Activated CD8-positive, alpha-beta memory T cell treated with anti-CD3 and anti-CD28 coated beads, Interleukin-2, amount 10 ng/mL, durations not matched to agents 7 days and 5 days (primary cell): ENCODE results near the gene MOCS2. TPM values are rescaled to one million over a fixed set of nuclear protein-coding genes. Genes with fewer than 3 reads are reported as not detected.
A peak's percentile ranks its signal among the peaks of the same experiment; 100 is the strongest.

Experiments used
- ATAC-seq: fragments of 150-1000 bp; cut with Tn5 transposase; one replicate; pipeline ENCODE4 v1.10.0; 2021; ENCODE audit warnings: moderate library complexity
- CTCF ChIA-PET: fragments of 350-600 bp; sonication (Branson Sonifier 250); formaldehyde crosslinking; loops from one replicate; lab custom pipeline; 2021; ENCODE audit warnings: antibody characterized with exemption; lab: Charles Lee
- DNase-seq: peaks from one replicate; pipeline ENCODE4 v3.0.0-alpha.2; 2020
- H3K27ac Mint-ChIP-seq: one replicate; pipeline ENCODE4 v1.8.0; 2021; ENCODE audit warnings: mild to moderate bottlenecking, mixed read lengths
- H3K27me3 Mint-ChIP-seq: one replicate; pipeline ENCODE4 v1.8.0; 2021; ENCODE audit warnings: mixed read lengths
- H3K36me3 Mint-ChIP-seq: one replicate; pipeline ENCODE4 v1.8.0; 2021; ENCODE audit warnings: mild to moderate bottlenecking, mixed read lengths
- H3K4me1 Mint-ChIP-seq: one replicate; pipeline ENCODE4 v1.8.0; 2021; ENCODE audit warnings: mixed read lengths
- H3K4me3 Mint-ChIP-seq: one replicate; pipeline ENCODE4 v1.8.0; 2021; ENCODE audit warnings: mild to moderate bottlenecking, moderate library complexity, mixed read lengths
- H3K9me3 Mint-ChIP-seq: one replicate; pipeline ENCODE4 v1.8.0; 2022; ENCODE audit warnings: low read depth, mixed read lengths
- total RNA-seq, 2 experiments: library from RNA; stranded (reverse); gene quantifications; one replicate each; pipeline ENCODE4 v1.2.3, GENCODE V29; 2021

The MOCS2 gene, protein sequence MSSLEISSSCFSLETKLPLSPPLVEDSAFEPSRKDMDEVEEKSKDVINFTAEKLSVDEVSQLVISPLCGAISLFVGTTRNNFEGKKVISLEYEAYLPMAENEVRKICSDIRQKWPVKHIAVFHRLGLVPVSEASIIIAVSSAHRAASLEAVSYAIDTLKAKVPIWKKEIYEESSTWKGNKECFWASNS
- 10 to 100 TPM; 28.2 to 31.6 TPM for total RNA-seq

DNA sequence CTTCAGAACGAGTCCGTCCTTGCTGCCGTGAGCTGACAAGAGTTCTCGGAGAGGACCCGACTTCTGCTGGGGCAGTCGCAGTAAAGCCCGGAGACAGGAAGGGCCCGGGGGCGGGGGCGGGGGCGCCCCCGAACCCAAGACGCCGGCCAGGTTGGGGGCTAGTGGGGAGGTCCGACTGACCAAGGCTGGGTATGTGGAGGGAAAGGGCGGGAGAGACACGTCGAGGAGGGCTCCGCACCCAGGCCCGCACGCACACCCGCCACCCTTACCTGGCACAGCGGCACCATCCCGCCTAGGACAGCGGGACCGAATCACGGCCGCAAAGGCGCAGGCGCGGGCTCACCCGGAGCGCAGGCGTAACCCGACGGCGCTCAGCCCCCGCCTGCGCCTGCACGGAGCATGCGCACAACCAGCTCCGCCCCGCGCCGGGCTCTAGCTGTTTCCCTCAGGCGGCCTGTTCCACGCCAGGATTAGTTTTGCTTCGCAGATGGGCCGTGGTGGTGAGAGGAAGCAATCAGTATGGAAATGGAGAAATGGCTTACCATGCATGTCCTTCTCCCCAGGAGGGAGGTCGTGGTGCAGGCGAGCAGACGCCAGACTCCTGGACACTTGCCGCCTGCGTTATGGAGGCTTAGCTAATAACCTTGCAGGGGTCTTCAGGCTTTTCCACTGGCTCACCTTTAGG is at the start of gene MOCS2:
MOCS2 (minus strand) TSS at position 315 of the 685 bp plus-strand sequence. CDS start 2,583 bp downstream, outside the sequence.
- DNase-seq (peak; percentile 93), ATAC-seq (peak; percentile 99)
- Mint-ChIP-seq H3K4me1 (peaks cover 48% of the 10 kb centered on the region), H3K27ac (peak within 1 kb of the TSS; percentile 89), H3K27me3 (no peaks in the 10 kb centered on the region), H3K4me3 (peak within 1 kb of the TSS; percentile 91), H3K36me3 (peaks cover 33% of the 10 kb centered on the region), H3K9me3 (no peaks in the 10 kb centered on the region)
- CTCF ChIA-PET = interaction anchor here (0.7 to 2.2 kb wide), 11 partner anchors 9 to 165 kb away, joined by 3 to 9 read pairs (median 5); no protein-coding TSS in a partner anchor

DNA sequence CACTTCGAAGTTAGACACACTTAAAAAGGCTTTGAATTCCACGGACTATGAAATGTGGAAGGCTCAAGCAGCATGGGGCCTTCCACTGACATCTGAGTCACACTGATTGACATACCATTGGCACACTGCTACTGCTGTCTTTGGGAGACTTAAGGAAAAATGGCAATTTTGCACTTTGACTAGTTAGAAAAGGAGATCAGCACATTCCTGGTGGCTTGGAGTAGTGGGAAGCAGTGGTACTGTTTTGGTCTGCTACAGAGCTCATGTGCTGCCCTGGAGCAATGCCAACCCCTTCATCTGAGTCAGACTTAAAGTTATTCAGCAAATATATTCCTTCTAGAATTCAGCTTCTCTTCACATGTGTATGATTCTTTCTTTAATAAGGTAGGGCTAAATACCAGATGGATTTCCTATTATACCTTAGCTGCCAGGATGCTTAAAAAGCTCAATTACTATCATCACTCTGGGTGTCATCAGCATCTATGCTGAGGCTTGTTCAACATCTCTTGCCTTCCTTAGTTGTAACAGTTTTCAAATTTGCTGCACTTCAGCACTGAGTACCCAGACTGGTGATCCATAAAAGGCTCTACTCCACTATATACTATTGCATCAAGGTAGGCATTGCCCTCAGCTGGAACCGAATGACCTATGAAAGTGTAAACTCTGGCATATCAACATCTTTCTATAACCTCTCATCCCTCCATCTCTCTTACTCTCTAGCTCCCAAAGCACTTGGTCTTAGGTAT is 42.3 kb upstream of the MOCS2 start:
- CTCF ChIA-PET = interaction anchor here (1.1 kb wide), 1 partner anchor 42 kb away, joined by 3 read pairs; the partner anchor contains the start of gene MOCS2
- Mint-ChIP-seq H3K27me3 (peaks cover 4% of the 10 kb centered on the region), H3K36me3 (no peaks in the 10 kb centered on the region), H3K4me3 (no peak overlapping the region), H3K27ac (no peak overlapping the region), H3K4me1 (no peaks in the 10 kb centered on the region), H3K9me3 (no peaks in the 10 kb centered on the region)
- no peak for DNase-seq
- ATAC-seq = no peak

DNA sequence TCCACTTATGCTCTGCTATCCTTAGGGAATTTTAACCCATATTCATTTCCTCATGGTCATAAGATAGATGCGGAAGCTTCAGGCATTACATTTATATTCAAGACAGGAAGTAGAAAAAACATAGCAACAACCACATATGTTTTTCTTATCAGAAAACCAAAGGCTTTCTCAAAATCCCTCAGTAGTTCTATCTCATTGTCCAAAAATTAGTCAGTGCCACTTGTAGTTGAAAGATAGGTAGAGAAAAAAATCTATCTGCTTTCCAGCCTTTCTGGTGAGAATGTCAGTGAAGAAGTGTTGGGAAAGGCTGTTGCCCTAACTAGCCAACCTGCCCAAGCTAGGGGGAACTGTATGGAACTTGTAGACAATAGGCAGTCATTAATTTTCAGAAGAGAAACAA is 23.5 kb upstream of the MOCS2 start:
- H3K4me1 Mint-ChIP-seq = peaks cover 4% of the 10 kb centered on the region
- peaks cover 4% of the 10 kb centered on the region for H3K9me3 Mint-ChIP-seq
- CTCF ChIA-PET = no interaction called here
- H3K4me3 Mint-ChIP-seq = no peak overlapping the region
- DNase-seq = no peak
- no peak overlapping the region for H3K27ac Mint-ChIP-seq
- peaks cover 2% of the 10 kb centered on the region for H3K27me3 Mint-ChIP-seq
- ATAC-seq = no peak
- no peaks in the 10 kb centered on the region for H3K36me3 Mint-ChIP-seq

DNA sequence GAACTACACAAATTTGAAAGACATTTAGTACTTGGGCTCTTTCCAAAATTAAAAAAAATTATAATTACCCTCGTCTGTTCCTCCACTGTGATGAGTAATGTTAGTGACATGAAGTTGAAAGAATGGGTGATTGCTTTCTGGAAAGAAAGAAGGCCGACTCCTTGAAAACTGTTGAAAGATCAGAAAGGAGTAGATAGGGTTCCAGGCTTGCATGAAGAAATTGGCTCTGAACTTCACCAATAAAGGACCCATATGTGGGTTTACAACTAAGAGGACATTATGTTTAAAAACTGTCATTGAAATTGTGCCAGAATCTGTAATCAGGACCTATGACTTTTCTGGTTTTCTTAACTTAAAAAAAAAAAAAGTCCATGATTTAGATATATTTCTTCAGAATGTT is 20.7 kb upstream of the MOCS2 start:
- ATAC-seq (no peak), DNase-seq (no peak)
- Mint-ChIP-seq H3K9me3 (peaks cover 4% of the 10 kb centered on the region), H3K27ac (no peak overlapping the region), H3K36me3 (no peaks in the 10 kb centered on the region), H3K4me3 (no peak overlapping the region), H3K4me1 (peaks cover 4% of the 10 kb centered on the region), H3K27me3 (no peaks in the 10 kb centered on the region)
- CTCF ChIA-PET = no interaction called here

DNA sequence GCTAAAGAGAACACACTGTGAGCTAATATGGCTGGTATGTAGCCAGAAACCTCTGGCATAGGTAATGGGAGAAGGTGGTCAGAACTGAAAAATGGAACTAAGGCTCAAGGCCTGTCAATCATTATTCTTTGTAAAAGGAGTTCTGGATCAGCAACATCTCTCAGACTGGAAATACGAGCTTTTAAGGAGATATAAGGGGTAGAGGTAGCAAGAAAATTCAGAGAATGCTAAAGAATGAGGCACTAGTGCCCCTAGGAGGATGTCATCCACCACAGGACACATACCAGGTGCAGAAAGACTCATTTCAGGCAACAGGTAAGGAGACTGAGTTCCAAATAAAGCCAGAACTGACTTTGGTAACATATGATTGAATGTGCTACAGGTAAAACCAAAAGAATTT is 18.9 kb upstream of the MOCS2 start:
- Mint-ChIP-seq H3K4me3 (no peak overlapping the region), H3K4me1 (peaks cover 4% of the 10 kb centered on the region), H3K27ac (no peak overlapping the region), H3K27me3 (no peaks in the 10 kb centered on the region), H3K9me3 (peaks cover 4% of the 10 kb centered on the region), H3K36me3 (no peaks in the 10 kb centered on the region)
- no peak for ATAC-seq
- CTCF ChIA-PET = no interaction called here
- DNase-seq = no peak

DNA sequence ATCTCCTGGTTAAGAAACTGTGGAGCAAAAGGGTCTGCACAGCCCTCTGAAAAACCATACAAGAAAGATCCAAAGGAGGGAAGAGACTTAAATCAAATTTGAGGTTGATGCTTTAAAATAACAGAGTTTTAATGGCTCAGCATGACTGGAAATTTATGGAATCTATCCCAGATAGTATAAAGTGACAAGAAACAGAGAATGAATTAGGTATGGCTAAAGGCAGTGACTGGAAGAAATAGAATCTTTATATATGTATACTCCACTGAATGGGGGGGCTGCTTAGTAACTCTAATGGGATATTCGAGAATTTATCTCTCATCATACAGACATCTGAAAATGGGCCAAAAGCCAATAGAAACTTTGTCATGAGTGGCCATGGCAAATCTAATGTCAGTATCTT is 17.6 kb upstream of the MOCS2 start:
- peaks cover 3% of the 10 kb centered on the region for H3K4me1 Mint-ChIP-seq
- no peak overlapping the region for H3K4me3 Mint-ChIP-seq
- peaks cover 4% of the 10 kb centered on the region for H3K9me3 Mint-ChIP-seq
- ATAC-seq (no peak), DNase-seq (no peak)
- no peak overlapping the region for H3K27ac Mint-ChIP-seq
- H3K27me3 Mint-ChIP-seq = no peaks in the 10 kb centered on the region
- no peaks in the 10 kb centered on the region for H3K36me3 Mint-ChIP-seq
- CTCF ChIA-PET = no interaction called here

DNA sequence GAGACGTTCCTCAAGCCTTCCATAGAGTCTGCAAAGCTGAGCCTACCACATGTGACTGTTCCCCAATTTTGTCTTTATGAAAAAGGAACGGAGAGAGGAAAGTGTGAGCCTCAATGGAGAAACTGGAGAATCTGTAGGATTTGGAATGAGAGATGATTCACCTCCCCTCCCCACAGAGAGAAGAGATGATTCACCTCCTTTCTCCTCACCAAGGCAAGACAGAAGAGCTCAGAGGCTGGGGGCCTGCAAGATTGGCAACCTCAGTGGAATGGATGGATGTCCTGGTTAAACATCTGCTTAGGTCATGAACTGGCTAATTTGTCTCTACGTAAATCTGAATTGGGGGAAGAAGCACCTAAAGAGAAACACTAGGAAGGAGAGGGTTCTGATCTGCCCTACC is 17.0 kb upstream of the MOCS2 start:
- DNase-seq (no peak), ATAC-seq (no peak)
- CTCF ChIA-PET = interaction anchor here (1.5 kb wide), 1 partner anchor 9 kb away, joined by 3 read pairs; no protein-coding TSS in a partner anchor
- Mint-ChIP-seq H3K27me3 (no peaks in the 10 kb centered on the region), H3K36me3 (no peaks in the 10 kb centered on the region), H3K27ac (no peak overlapping the region), H3K4me3 (no peak overlapping the region), H3K9me3 (peaks cover 2% of the 10 kb centered on the region), H3K4me1 (peaks cover 3% of the 10 kb centered on the region)

DNA sequence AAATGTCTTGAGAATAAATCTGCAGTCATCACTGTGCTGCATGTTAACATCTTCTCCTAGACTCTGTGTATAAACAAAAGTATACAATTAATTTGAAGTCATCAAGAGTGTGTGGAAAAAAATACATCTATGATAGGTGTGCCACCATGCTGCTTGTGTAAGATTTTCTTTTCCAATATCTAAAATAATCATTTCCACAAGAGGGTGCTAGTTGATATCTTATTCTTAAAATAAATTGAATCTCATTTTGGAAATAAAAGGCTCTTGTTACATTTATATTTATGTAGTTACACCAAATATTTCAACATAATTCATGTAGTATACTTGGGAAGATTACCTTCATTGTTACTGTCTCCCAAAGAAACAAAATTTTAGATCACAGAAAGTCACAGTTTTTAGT is 14.1 kb upstream of the MOCS2 start:
- ATAC-seq (no peak), DNase-seq (no peak)
- Mint-ChIP-seq H3K27ac (no peak overlapping the region), H3K27me3 (no peaks in the 10 kb centered on the region), H3K4me3 (no peak overlapping the region), H3K9me3 (no peaks in the 10 kb centered on the region), H3K36me3 (no peaks in the 10 kb centered on the region), H3K4me1 (peaks cover 3% of the 10 kb centered on the region)
- CTCF ChIA-PET = interaction anchor here (1.0 to 2.2 kb wide), 3 partner anchors 11 to 175 kb away, joined by 3 to 5 read pairs (median 4); no protein-coding TSS in a partner anchor

DNA sequence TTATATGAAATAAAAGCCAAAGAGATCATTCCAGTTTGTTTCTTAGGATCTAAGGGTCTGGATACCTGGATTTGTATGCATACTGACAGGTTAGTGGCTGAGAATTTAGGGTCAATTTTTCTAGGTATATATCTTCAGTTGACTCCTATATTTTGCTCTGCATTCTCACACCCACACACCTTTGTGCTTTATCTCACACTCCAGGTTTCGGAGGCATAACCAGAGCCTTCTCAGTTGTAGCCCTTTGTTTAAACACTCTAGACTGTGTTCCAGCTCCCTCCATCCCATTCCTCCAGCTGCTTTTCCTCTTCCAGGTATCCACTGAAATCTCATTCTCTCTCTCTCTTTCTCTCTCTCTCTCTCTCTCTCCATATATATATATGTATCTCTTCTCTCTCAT is 10.6 kb upstream of the MOCS2 start:
- Mint-ChIP-seq H3K27ac (no peak overlapping the region), H3K4me1 (peaks cover 3% of the 10 kb centered on the region), H3K9me3 (no peaks in the 10 kb centered on the region), H3K4me3 (no peak overlapping the region), H3K36me3 (no peaks in the 10 kb centered on the region), H3K27me3 (no peaks in the 10 kb centered on the region)
- CTCF ChIA-PET = interaction anchor here (1.6 kb wide), 1 partner anchor 20 kb away, joined by 3 read pairs; no protein-coding TSS in a partner anchor
- DNase-seq = no peak
- no peak for ATAC-seq

DNA sequence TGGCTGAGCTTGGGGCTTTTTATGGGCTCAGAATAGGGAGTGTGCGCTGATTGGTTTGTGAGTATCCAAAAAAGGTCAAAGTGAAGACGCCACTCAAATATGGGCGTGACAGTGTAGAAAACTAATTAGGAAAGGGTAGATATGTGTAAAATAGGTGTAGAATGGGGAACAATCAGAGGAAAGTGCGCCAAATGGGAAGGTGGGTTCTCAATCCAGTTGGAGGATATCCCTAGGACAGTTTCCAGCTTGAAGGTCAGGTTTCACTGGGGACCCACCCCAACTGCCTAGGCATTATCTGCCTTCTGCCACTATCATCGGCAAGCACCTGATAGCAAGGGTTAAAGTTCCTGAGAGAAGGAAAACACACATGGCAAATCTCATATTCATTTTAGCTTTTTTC is 9.3 kb upstream of the MOCS2 start:
- Mint-ChIP-seq H3K27me3 (no peaks in the 10 kb centered on the region), H3K9me3 (no peaks in the 10 kb centered on the region), H3K4me1 (peaks cover 3% of the 10 kb centered on the region), H3K36me3 (no peaks in the 10 kb centered on the region), H3K27ac (no peak overlapping the region), H3K4me3 (no peak overlapping the region)
- CTCF ChIA-PET = interaction anchor here (1.1 kb wide), 1 partner anchor 359 kb away, joined by 3 read pairs; no protein-coding TSS in a partner anchor
- ATAC-seq (no peak), DNase-seq (no peak)

DNA sequence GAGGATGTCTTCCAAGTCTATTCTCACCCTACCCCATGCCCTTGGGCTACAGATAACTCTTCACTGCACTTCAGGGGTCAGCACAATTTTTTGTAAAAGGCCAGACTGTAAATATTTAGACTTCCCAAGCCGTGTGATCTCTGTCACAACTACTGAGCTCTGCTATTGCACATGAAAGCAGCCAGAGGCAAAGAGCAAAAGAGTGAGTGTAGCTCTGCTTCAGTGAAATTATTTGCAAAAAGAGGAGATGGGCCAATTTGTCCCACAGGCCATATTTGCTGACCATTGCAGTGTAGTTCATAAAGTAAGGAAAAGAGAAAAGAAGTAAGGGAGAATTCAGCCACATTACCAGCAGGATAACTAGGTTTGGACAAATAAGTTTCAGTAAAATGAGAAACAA is 7.0 kb upstream of the MOCS2 start:
- CTCF ChIA-PET = no interaction called here
- Mint-ChIP-seq H3K9me3 (no peaks in the 10 kb centered on the region), H3K4me1 (no peaks in the 10 kb centered on the region), H3K4me3 (no peak overlapping the region), H3K27me3 (no peaks in the 10 kb centered on the region), H3K36me3 (peaks cover 4% of the 10 kb centered on the region), H3K27ac (no peak overlapping the region)
- no peak for ATAC-seq
- no peak for DNase-seq

DNA sequence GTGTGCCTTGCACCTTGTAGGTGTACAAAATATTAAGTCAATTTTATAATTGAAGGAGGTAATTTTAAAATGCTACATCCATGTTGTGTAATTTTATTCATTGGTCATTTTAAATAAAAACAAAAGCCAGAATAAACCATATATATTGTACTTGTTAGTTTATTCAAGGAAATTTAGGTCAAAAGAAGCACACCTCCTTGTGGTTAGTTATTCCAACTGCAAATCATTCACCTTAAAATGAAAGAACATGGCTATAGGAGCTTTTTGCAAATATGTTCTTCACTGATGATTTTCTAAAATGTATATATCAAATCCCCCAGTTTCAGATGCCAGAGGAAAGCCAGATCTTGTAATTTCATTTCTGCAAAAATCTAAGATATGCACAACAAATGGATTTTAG is 5.4 kb upstream of the MOCS2 start:
- Mint-ChIP-seq H3K27ac (no peak overlapping the region), H3K4me3 (no peak overlapping the region), H3K27me3 (no peaks in the 10 kb centered on the region), H3K9me3 (no peaks in the 10 kb centered on the region), H3K36me3 (peaks cover 7% of the 10 kb centered on the region), H3K4me1 (peaks cover 12% of the 10 kb centered on the region)
- DNase-seq = no peak
- no peak for ATAC-seq
- CTCF ChIA-PET = interaction anchor here (0.9 kb wide), 1 partner anchor 166 kb away, joined by 7 read pairs; no protein-coding TSS in a partner anchor

DNA sequence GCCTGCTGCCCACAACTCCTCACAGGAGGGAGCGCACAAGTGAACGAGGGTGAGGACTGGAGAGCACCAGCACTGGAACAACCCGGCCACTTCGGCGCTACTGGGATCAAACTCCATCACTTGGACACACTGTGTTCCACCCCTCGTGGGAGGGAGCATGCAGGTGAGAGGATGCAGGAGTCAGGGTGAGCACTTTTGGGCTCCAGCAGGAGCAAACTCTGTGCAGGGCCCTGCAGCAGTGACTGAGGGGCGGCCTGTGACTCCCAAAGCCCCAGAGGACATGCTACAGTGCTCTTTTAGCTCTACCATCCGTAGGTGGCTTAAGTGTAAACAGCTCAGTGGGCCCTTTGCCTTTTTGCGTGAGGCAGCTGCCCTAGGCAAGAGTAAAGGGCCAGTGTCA is 4.4 kb upstream of the MOCS2 start:
- H3K27ac Mint-ChIP-seq = no peak overlapping the region
- H3K36me3 Mint-ChIP-seq = peaks cover 7% of the 10 kb centered on the region
- peaks cover 17% of the 10 kb centered on the region for H3K4me1 Mint-ChIP-seq
- no peaks in the 10 kb centered on the region for H3K9me3 Mint-ChIP-seq
- DNase-seq = no peak
- no peak for ATAC-seq
- CTCF ChIA-PET = interaction anchor here (2.0 kb wide), 1 partner anchor 9 kb away, joined by 5 read pairs; no protein-coding TSS in a partner anchor
- H3K4me3 Mint-ChIP-seq = no peak overlapping the region
- H3K27me3 Mint-ChIP-seq = no peaks in the 10 kb centered on the region
